HG02943 (cell line): Measurements from ENCODE around the gene KHSRP.
"Not testable (repeated sequence)": the region's sequence is repeated elsewhere in the genome, so short reads cannot be mapped to it uniquely, and the experiment has no call there.

Experiments
- ATAC-seq: cut with Tn5 transposase; IDR thresholded peaks from one replicate; pipeline ENCODE4 v1.9.1; 2021; ENCODE audit warnings: mild to moderate bottlenecking, low read depth, moderate library complexity; ENCODE audit not compliant: unreplicated experiment

The KHSRP gene

GRCh38 chr19:6418562-6418932, 6.1 kb downstream of the KHSRP start:
- ATAC-seq = no peak

DNA sequence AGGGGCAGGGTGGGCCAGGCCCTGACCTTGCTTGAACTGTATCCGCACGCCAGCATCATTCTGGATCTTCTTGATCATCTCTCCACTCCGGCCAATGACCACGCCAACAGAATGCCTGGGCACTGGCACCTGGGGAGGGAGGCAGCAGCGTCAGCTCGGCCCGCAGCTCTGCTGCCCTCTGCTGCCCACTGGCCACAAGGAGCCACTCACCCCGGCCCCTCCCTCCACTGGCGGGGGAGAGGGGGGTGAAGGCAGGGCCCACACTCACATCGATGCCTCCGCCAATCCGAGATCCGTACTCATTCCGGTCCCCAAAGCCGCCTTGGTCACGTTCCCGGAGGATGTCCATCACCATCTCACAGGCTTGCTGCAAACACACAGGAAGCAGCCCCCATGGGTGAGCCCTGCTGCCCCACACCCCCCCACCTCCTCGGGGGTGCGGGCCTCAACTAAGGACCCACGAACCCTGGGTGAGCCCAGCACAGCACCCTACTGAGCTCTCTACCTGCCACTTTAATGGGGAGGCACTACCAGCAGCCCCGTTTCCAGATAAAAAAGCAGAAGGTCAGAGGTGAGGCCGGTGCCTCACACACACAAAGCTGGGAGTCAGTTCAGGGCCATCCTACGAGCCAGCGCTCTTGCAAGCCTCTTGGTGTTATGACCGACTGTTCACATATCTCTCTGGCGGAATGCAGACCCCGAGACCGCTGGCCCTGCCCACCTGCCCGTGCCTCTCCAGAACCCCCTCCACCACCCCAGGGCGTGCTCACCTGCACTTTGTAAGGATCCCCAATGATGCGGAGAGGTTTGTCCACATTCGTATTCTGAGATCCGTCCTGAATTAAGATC, 6.7 kb downstream of the KHSRP start:
- no peak for ATAC-seq

DNA sequence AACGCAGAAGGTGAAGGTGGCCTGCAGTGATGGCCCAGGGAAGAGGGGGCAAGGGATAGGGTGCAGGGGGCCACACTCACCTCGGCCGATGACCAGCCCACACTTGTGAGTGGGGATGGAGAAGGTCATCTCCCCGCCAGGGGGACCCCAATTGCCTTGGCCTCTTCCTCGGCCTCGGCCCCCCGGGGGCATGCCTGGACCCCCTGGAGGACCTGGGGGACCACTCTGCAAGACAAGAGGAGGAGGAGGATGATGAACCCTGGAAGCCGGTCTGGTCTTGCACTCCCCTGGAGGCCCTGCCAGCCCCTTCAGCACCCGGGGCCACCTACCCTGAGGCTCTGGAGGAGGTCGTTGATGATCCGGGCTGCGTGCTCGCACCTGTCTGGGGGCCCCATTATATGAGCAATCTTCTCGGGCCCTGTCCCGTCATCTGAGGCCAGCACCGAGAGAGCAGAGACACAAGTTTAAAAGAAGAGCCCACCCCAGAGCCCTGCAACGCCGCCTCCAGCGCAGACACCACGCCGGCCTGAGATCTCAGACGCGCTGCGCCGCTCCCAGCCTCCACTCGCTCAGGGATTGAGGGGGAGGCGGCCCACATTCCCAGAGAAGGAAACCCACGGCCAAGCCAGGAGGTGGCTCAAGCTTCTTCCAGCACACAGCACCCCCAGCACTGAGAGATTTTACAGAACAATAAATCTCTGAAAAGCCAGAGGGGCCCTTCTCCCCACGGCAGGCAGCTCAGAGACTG, 7.8 kb downstream of the KHSRP start:
- no peak for ATAC-seq

GRCh38 chr19:6415591-6416190, 8.9 kb downstream of the KHSRP start:
- ATAC-seq = no peak

GRCh38 chr19:6414793-6415590, 9.6 kb downstream of the KHSRP start:
- ATAC-seq = no peak

DNA sequence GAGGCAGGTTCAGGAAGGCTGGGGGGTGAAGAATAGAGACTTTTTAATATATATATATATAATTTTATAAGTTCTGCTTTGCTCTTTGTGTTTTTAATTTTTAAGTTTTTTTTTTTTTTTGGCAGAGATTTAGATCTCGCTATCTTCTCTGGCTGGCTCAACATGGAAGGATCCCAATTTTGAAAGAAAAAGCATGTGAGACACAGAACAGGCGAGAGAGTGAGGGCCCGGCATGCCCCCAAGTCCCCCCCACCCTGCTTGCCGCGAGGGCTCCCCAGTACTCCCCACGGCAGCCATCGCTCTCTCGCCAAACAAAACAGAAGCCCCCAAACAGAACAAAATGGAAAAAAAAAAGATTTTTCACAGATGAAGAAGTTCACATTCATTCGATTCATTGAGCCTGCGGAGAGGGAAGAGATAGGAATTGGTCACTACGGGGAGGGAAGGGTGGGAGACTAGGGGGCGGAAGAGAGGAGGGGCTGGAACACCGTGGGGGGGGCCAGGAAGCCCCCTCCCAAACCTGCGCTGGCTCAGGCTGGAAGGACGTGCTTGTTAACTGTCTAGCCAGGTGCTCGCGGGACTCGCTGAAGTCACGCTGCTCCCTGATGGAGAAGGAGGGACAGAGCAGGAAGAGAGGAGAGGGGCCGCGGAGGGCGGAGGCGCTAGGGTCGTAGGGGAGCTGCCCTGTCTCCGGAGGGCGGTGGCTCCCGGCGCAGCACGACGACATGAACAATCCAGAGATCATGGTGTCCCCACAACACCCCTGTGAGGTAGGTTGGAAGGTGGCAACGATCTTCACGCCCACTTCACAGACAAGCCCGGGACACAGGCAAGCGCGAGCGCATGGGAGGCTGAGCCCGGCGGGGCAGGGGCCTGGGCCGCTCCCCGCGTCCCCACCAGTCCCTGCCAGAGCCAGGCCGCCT, 10.6 kb downstream of the KHSRP start:
- no peak for ATAC-seq

- no peak for ATAC-seq
These were observed 11.3 kb downstream of the KHSRP start for GRCh38 chr19:6413291-6413690.

- no peak for ATAC-seq
These were observed 12.0 kb downstream of the KHSRP start for GRCh38 chr19:6412447-6413091.

- no peak for ATAC-seq
These were observed 12.6 kb downstream of the KHSRP start for GRCh38 chr19:6412061-6412446.

DNA sequence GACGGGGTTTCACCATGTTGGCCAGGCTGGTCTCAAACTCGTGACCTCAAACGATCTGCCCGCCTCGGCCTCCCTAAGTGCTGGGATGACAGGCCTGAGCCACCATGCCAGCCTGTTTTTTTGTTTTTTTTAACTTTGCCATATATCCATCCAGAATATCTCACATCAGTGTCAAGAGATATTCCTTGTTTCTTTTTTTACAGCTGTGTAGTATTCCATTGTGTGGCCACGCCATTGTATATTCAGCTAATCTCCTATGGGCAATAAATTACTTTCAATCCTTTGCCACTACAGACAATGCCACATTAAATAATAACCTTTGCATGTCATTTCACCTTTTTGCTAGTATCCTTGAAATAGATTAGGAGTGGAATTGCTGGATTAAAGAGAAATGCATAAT, 15.3 kb downstream of the KHSRP start:
- no peak for ATAC-seq

DNA sequence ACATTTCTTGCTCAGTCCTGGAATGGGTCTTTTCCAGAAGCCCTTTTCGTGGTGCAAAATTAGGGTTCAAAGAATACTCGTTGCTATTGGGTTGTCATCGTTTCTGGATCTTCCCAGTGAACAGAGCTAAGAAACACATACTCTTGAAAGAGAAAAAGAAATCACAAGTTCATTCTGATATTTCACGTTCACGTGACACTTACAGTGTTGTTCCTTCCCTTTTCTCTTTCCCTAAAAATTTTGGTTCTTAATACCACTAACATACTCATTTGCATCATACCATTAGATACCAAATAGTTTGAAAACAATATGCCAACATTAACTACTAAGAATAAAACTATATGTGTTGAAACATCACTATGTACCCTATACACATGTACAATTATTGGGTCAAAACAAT, 18.2 kb downstream of the KHSRP start:
- no peak for ATAC-seq

GRCh38 chr19:6402837-6403608, 21.6 kb downstream of the KHSRP start:
- ATAC-seq = no peak

DNA sequence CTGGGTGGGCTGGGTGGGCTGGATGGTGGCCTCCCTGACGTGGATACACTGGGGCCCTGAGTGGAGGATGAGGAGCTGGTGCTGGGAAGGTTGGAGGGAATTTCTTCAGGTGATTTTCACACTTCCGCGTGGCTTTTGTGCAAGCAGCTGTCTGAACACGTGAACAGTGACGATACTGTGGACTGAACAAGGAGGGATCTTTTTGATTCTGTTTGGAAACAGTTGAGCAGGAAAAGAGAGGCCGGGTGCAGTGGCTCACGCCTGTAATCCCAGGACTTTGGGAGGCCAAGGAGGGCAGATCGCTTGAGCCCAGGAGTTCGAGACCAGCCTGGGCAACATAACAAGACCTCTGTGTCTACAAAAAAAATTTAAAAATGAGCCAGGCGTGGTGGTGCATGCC, 22.6 kb downstream of the KHSRP start:
- no peak for ATAC-seq

DNA sequence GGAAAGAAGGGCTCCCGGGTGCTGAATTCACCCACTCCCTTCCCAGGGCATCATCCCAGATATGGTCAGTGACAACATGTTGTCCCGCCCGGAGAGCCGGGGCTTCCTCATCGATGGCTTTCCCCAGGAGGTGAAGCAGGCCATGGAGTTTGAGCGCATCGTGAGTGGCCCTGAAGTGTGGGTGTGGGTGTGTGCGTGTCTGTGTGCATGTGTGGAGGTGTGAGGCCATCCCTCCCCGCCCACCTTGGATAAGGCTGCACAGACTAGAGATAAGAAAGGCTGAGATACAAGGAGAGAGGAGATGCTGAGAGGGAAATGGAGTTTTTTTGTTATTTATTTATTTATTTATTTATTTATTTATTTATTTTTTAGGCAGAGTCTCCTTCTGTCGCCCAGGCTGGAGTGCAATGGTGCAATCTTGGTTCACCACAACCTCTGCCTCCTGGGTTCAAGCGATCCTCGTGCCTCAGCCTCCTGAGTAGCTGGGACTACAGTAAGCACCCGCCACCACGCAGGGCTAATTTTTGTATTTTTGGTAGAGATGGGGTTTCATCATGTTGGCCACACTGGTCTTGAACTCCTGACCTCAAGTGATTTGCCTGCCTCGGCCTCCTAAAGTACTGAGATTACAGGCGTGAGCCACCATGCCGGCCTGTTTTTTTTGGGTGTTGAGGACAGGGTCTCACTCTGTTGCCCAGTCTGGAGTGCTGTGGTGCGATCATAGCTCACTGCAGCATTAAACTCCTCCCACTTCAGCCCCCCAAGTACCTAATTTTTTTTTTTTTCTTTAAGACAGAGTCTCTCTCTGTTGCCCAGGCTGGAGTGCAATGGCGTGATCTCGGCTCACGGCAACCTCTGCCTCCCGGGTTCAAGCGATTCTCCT, 24.3 kb downstream of the KHSRP start:
- ATAC-seq = not testable (repeated sequence)

DNA sequence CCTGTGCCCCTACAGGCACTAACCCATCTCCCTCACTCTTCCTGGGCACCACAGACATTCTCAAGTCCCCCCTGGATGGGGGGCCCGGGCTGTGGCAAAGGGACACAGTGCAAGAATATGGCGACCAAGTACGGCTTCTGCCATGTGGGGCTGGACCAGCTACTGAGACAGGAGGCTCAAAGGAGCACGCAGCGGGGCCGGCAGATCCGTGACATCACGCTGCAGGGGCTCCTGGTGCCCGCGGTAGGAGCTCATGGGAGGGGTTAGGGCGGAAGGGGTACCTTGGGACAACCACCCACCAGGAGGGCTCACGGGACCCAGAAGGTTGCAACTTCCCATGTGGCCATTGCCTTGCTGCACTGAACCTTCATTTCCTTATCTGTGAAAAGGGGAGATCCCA, 28.3 kb downstream of the KHSRP start:
- no peak for ATAC-seq

DNA sequence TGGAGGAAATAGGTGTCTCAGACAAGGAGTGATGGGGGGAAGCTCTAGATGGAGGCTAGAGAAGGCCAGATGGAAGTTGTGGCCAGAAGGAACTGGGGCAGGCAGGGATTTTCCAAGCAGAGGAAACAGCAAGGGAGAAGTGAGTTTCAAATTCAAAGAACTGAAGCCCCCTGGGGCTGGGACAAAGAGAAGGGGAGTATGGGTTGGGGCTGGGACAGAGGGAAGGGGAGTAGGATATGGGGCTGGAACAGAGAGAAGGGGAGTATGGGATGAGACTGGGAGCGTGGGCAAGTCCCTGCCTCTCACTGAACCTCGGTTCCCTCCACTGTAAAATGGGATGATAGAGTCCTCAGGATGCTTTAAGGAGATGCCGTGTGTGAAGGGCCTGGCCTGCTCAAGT, 29.8 kb downstream of the KHSRP start:
- ATAC-seq = no peak

GRCh38 chr19:6393983-6394412, 30.6 kb downstream of the KHSRP start:
- no peak for ATAC-seq
